HCT116 (cell line): ENCODE results near the gene TPST1. TPM values are rescaled to one million over a fixed set of nuclear protein-coding genes. Genes with fewer than 3 reads are reported as not detected.

Experiments
- ATAC-seq: fragments of 200-7000 bp; cut with Tn5 transposase; 2 replicates; pipeline ENCODE4 v1.9.1; 2020; ENCODE audit warnings: mild to moderate bottlenecking, moderate library complexity
- BruUV-seq: library from RNA; stranded (reverse); fragments of 400-500 nt; replicated peaks from 2 replicates; lab custom pipeline; 2021; lab: Mats Ljungman, UMichigan
- CTCF ChIA-PET: fragments of 300-600 bp; sonication (Branson Sonifier 250); formaldehyde crosslinking; loops from one replicate; lab custom pipeline; 2021; ENCODE audit warnings: antibody characterized with exemption; lab: Charles Lee
- POLR2A ChIA-PET: fragments of 300-600, 350-600 bp; sonication (Branson Sonifier 250); formaldehyde crosslinking; loops from one replicate; lab custom pipeline; 2021; ENCODE audit warnings: antibody characterized with exemption; lab: Charles Lee
- RAD21 ChIA-PET, 2 experiments: fragments of 300-600 bp; sonication (Branson Sonifier 250); formaldehyde crosslinking; loops; one replicate each; lab custom pipeline; 2023; ENCODE audit warnings: low total read pairs in 2 of 2; ENCODE audit not compliant: uncharacterized antibody in 2 of 2, unreplicated experiment in 2 of 2, low non-redundant PET in 1 of 2; lab: Charles Lee
- DNase-seq: peaks from one replicate; pipeline ENCODE4 v3.0.0-alpha.2; 2010; ENCODE audit warnings: low read depth, low spot score
- H2AFZ ChIP-seq: fragments of 200-600 bp; shearing (Covaris generic), sonication (generic); 2 replicates; pipeline ENCODE4 v1.6.1; 2017; ENCODE audit warnings: low read depth, mixed run types, mixed read lengths, antibody characterized with exemption, low read length; ENCODE audit not compliant: poor library complexity, severe bottlenecking
- H3K27ac ChIP-seq: 2 replicates; pipeline ENCODE4 v1.5.1; 2012; ENCODE audit warnings: low read depth, low read length
- H3K27me3 ChIP-seq: fragments of 200-600 bp; sonication (generic); 2 replicates; pipeline ENCODE4 v1.6.1; 2016; ENCODE audit warnings: mixed run types, low read length, mixed read lengths; ENCODE audit not compliant: insufficient read depth
- H3K36me3 ChIP-seq, 2 experiments: fragments of 200-500 bp in 1 of 2; fragments of 200-600 bp in 1 of 2; sonication (Bioruptor generic) in 1 of 2; sonication (generic) in 1 of 2; 2 replicates each; pipeline versions ENCODE4 v1.5.1 to v1.6.1; 2014 to 2016; ENCODE audit warnings: low read length in 2 of 2, inconsistent platforms in 1 of 2, mixed read lengths in 1 of 2, mixed run types in 1 of 2; ENCODE audit not compliant: insufficient read depth in 2 of 2, control insufficient read depth in 1 of 2
- H3K4me1 ChIP-seq, 2 experiments: fragments of 200-600 bp in 1 of 2; sonication (generic) in 1 of 2; 2 replicates each; pipeline versions ENCODE4 v1.5.1 to v1.6.1; 2012 to 2017; ENCODE audit warnings: low read length in 2 of 2, inconsistent platforms in 1 of 2, mild to moderate bottlenecking in 1 of 2, mixed read lengths in 1 of 2, mixed run types in 1 of 2, moderate library complexity in 1 of 2; ENCODE audit not compliant: insufficient read depth in 2 of 2, control insufficient read depth in 1 of 2
- H3K4me2 ChIP-seq: fragments of 200-600 bp; sonication (generic); 2 replicates; pipeline ENCODE4 v1.6.1; 2017; ENCODE audit warnings: mixed run types, low read length, mixed read lengths
- H3K4me3 ChIP-seq, 2 experiments: fragments of 200-600 bp in 1 of 2; sonication (generic) in 1 of 2; replicated peaks in 1 of 2; 2 replicates each; pipeline ENCODE4 v1.5.1; 2011 to 2016; ENCODE audit warnings: low read length in 2 of 2, control low read depth in 1 of 2, low read depth in 1 of 2, mild to moderate bottlenecking in 1 of 2, mixed read lengths in 1 of 2, mixed run types in 1 of 2
- H3K79me2 ChIP-seq: fragments of 200-600 bp; sonication (generic); 2 replicates; pipeline ENCODE4 v1.6.1; 2017; ENCODE audit warnings: mild to moderate bottlenecking, mixed run types, low read length, moderate library complexity, mixed read lengths; ENCODE audit not compliant: insufficient read depth
- H3K9ac ChIP-seq: fragments of 200-600 bp; sonication (generic); 2 replicates; pipeline ENCODE4 v1.6.1; 2016; ENCODE audit warnings: low read length, mixed read lengths
- H3K9me2 ChIP-seq: fragments of 200-600 bp; sonication (generic), shearing (Covaris generic); 2 replicates; pipeline ENCODE4 v1.6.1; 2017; ENCODE audit warnings: mixed run types, mild to moderate bottlenecking, moderate library complexity; ENCODE audit not compliant: insufficient read depth
- H3K9me3 ChIP-seq, 2 experiments: fragments of 200-500 bp in 1 of 2; fragments of 200-600 bp in 1 of 2; sonication (Bioruptor generic) in 1 of 2; sonication (generic) in 1 of 2; 2 replicates each; pipeline ENCODE4 v1.6.1; 2014 to 2017; ENCODE audit warnings: low read length in 2 of 2, mixed read lengths in 2 of 2, inconsistent platforms in 1 of 2, low read depth in 1 of 2, mild to moderate bottlenecking in 1 of 2, mixed run types in 1 of 2, moderate library complexity in 1 of 2; ENCODE audit not compliant: control insufficient read depth in 1 of 2, insufficient read depth in 1 of 2
- H4K20me1 ChIP-seq: fragments of 200-600 bp; sonication (generic), shearing (Covaris generic); 2 replicates; pipeline ENCODE4 v1.6.1; 2017; ENCODE audit warnings: mixed run types, mild to moderate bottlenecking, moderate library complexity; ENCODE audit not compliant: insufficient read depth
- EGR1 ChIP-seq: IDR thresholded peaks from 2 replicates; pipeline ENCODE4 v1.6.1; 2012; ENCODE audit warnings: low read depth
- EZH2 ChIP-seq: fragments of 200-600 bp; sonication (generic); IDR thresholded peaks from 2 replicates; pipeline ENCODE4 v1.6.1; 2017; ENCODE audit warnings: antibody characterized with exemption, mixed run types
- JUND ChIP-seq: IDR thresholded peaks from 2 replicates; pipeline ENCODE4 v1.6.1; 2012
- RAD21 ChIP-seq: IDR thresholded peaks from 2 replicates; pipeline ENCODE4 v1.6.1; 2012; ENCODE audit warnings: low read depth, mild to moderate bottlenecking
- SIN3A ChIP-seq: IDR thresholded peaks from 2 replicates; pipeline ENCODE4 v1.6.1; 2012; ENCODE audit warnings: low read depth
- SP1 ChIP-seq: IDR thresholded peaks from 2 replicates; pipeline ENCODE4 v1.6.1; 2012; ENCODE audit warnings: low read depth
- SRF ChIP-seq: IDR thresholded peaks from 2 replicates; pipeline ENCODE4 v1.6.1; 2012; ENCODE audit warnings: low read depth
- intact Hi-C: fragments of 100-400 bp; cut with micrococcal nuclease; formaldehyde crosslinking; loops from 2 replicates; pipeline ENCODE4 v1.10.0; 2022
- total RNA-seq: library from RNA; stranded (reverse); gene quantifications from one replicate; pipeline ENCODE4 v1.2.1, GENCODE V29; 2021; ENCODE audit not compliant: unreplicated experiment
- TF ChIP-seq, protein P1 (sequence below): IDR thresholded peaks from 2 replicates; pipeline ENCODE4 v1.6.1; 2011; ENCODE audit warnings: mild to moderate bottlenecking, low read length, moderate library complexity; ENCODE audit not compliant: insufficient replicate concordance; ENCODE audit errors: extremely low read depth
- TF ChIP-seq, protein P2 (sequence below): IDR thresholded peaks from 2 replicates; pipeline ENCODE4 v1.6.1; 2012

TPST1 gene
- total RNA-seq, 1 experiment from 2014 or later = 11.4 TPM

DNA sequence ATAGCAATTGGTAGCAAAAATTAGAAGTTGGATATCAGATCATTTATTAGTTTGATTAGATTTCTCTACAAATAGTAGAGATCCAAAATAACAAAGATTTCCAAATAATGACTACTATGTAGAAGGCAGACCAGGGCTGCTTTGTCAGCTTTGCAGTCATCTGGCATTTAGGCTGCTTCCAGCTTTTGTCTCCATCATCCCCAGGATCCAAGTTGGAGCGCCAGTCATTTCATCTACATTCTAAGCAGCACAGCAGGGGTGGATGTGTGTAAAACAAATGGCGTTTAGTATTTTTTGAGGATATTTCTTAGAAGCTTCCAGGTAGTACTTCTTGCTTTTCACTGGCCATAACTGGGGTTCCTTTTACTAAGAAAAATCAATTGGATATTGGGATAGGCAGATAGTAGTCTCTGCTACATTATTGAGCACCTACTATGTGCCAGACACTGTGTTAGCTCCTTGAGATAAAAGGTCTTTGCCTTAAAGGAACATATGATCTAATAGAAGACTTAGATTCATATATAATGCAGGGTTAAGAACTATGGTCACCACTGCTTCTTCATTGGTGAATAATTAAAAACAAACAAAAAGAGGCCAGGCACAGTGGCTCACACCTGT lies 41.5 kb downstream of the TPST1 start:
- TF ChIP-seq SIN3A = no peak
- TF ChIP-seq RAD21 = no peak
- no peak for TF ChIP-seq EZH2
- TF ChIP-seq, protein P1, sequence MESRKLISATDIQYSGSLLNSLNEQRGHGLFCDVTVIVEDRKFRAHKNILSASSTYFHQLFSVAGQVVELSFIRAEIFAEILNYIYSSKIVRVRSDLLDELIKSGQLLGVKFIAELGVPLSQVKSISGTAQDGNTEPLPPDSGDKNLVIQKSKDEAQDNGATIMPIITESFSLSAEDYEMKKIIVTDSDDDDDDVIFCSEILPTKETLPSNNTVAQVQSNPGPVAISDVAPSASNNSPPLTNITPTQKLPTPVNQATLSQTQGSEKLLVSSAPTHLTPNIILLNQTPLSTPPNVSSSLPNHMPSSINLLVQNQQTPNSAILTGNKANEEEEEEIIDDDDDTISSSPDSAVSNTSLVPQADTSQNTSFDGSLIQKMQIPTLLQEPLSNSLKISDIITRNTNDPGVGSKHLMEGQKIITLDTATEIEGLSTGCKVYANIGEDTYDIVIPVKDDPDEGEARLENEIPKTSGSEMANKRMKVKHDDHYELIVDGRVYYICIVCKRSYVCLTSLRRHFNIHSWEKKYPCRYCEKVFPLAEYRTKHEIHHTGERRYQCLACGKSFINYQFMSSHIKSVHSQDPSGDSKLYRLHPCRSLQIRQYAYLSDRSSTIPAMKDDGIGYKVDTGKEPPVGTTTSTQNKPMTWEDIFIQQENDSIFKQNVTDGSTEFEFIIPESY = no peak
- TF ChIP-seq SP1 = no peak
- no peak for TF ChIP-seq JUND
- TF ChIP-seq EGR1 = no peak
- TF ChIP-seq SRF = no peak
- TF ChIP-seq, protein P2, sequence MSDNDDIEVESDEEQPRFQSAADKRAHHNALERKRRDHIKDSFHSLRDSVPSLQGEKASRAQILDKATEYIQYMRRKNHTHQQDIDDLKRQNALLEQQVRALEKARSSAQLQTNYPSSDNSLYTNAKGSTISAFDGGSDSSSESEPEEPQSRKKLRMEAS = no peak
- Histone ChIP-seq H2AFZ (no peak overlapping the region), H3K9me2 (no peaks in the 10 kb centered on the region), H3K9me3 (no peaks in the 10 kb centered on the region), H3K36me3 (no peaks in the 10 kb centered on the region), H3K27ac (no peak overlapping the region), H3K4me3 (no peak overlapping the region), H3K4me1 (peaks cover 0 to 6% of the 10 kb centered on the region in 2 experiments; a peak in 1 of 4 replicates), H4K20me1 (no peaks in the 10 kb centered on the region; the same call in 1 of the 2 replicates), H3K4me2 (no peak overlapping the region), H3K9ac (no peak overlapping the region), H3K27me3 (no peaks in the 10 kb centered on the region), H3K79me2 (no peaks in the 10 kb centered on the region)
- ChIA-PET POLR2A (no interaction called here), RAD21 (no interaction called here), CTCF (no interaction called here)
- ATAC-seq = no peak
- BruUV-seq = no TSS peak
- intact Hi-C loops = no loop called here
- no peak for DNase-seq
